Ascending aorta (tissue), 2 donors: ENCODE data around the gene AGRP. TPM values are rescaled to one million over a fixed set of nuclear protein-coding genes. Genes with fewer than 3 reads are reported as not detected.

Experiments
- DNase-seq, 2 donors: peaks; one replicate each; pipeline ENCODE4 v3.0.0-alpha.2; 2019; ENCODE audit warnings: low spot score in 2 of 2
- H3K27ac ChIP-seq, 2 donors: fragments of 200-600 bp; sonication (generic); one replicate each; pipeline ENCODE4 v1.5.1; 2016 to 2017; ENCODE audit warnings: mild to moderate bottlenecking in 1 of 2
- H3K27me3 ChIP-seq: fragments of 200-600 bp; sonication (generic); one replicate; pipeline ENCODE4 v1.5.1; 2017
- H3K36me3 ChIP-seq, 2 donors: fragments of 200-600 bp; sonication (generic); one replicate each; pipeline ENCODE4 v1.5.1; 2016
- H3K4me1 ChIP-seq, 2 donors: fragments of 200-600 bp; sonication (generic); one replicate each; pipeline ENCODE4 v1.5.1; 2016 to 2017; ENCODE audit warnings: mild to moderate bottlenecking in 1 of 2
- H3K4me3 ChIP-seq, 2 donors: fragments of 200-600 bp; sonication (generic); one replicate each; pipeline ENCODE4 v1.5.1; 2016 to 2017; ENCODE audit warnings: mild to moderate bottlenecking in 1 of 2
- H3K9me3 ChIP-seq, 2 donors: fragments of 200-600 bp; sonication (generic); one replicate each; pipeline ENCODE4 v1.5.1; 2016
- CTCF ChIP-seq, 3 experiments: fragments of 200-600 bp in 2 of 3; fragments of 450-650 bp in 1 of 3; sonication (generic) in 2 of 3; IDR thresholded peaks; one replicate each; pipeline ENCODE4 v1.5.1; 2016 to 2019; ENCODE audit warnings: antibody characterized with exemption in 3 of 3, mild to moderate bottlenecking in 1 of 3, moderate library complexity in 1 of 3
- intact Hi-C: fragments of 100-400 bp; cut with DNase I; formaldehyde crosslinking; loops from one replicate; pipeline ENCODE4 v1.15.1; 2023
- total RNA-seq: library from RNA; depleted of rRNA; stranded (reverse); fragments of >200 nt; gene quantifications from one replicate; pipeline ENCODE4 v1.1.0, GENCODE V29; 2016

AGRP gene
- total RNA-seq, 1 donor from 2014 or later, result not detected

- Histone ChIP-seq H3K4me3 (no peak overlapping the region), H3K36me3 (peaks cover 13 to 18% of the 10 kb centered on the region in 2 donors), H3K27ac (peak overlapping the region; percentile 74 to 83), H3K9me3 (no peaks in the 10 kb centered on the region), H3K27me3 (no peaks in the 10 kb centered on the region), H3K4me1 (peaks cover 34 to 49% of the 10 kb centered on the region in 2 donors)
- peak; percentile 37 to 67 (median 53) for TF ChIP-seq CTCF (IDR thresholded peaks at IDR 0.05)
- DNase-seq, result peak; percentile 41 to 86
- intact Hi-C loops, result no loop called here
These were observed 26.8 kb downstream of the AGRP start for GRCh38 chr16:67456391-67457081.

GRCh38 chr16:67454852-67455251 lies 28.5 kb downstream of the AGRP start:
- Histone ChIP-seq H3K4me1 (peaks cover 33 to 50% of the 10 kb centered on the region in 2 donors), H3K9me3 (no peaks in the 10 kb centered on the region), H3K4me3 (no peak overlapping the region), H3K27me3 (no peaks in the 10 kb centered on the region), H3K36me3 (peaks cover 18 to 24% of the 10 kb centered on the region in 2 donors), H3K27ac (no peak overlapping the region)
- DNase-seq, result no peak
- intact Hi-C loops, result no loop called here
- no peak for TF ChIP-seq CTCF (IDR thresholded peaks at IDR 0.05)

- Histone ChIP-seq H3K4me3 (no peak overlapping the region), H3K27me3 (no peaks in the 10 kb centered on the region), H3K27ac (no peak overlapping the region), H3K9me3 (no peaks in the 10 kb centered on the region), H3K4me1 (peaks cover 25 to 47% of the 10 kb centered on the region in 2 donors), H3K36me3 (peaks cover 18 to 24% of the 10 kb centered on the region in 2 donors)
- TF ChIP-seq CTCF (IDR thresholded peaks at IDR 0.05), result no peak
- intact Hi-C loops, result no loop called here
- DNase-seq, result no peak
These were observed 29.2 kb downstream of the AGRP start for GRCh38 chr16:67454104-67454503.

GRCh38 chr16:67451704-67452435 lies 31.5 kb downstream of the AGRP start:
- no peaks in the 10 kb centered on the region for H3K27me3 ChIP-seq
- no peak overlapping the region for H3K27ac ChIP-seq
- H3K4me3 ChIP-seq, result no peak overlapping the region
- TF ChIP-seq CTCF (IDR thresholded peaks at IDR 0.05), result no peak
- H3K36me3 ChIP-seq, result peaks cover 27 to 38% of the 10 kb centered on the region in 2 donors
- peaks cover 4 to 25% of the 10 kb centered on the region in 2 donors for H3K4me1 ChIP-seq
- intact Hi-C loops, result no loop called here
- no peaks in the 10 kb centered on the region for H3K9me3 ChIP-seq
- DNase-seq, result no peak

- Histone ChIP-seq H3K4me3 (no peak overlapping the region), H3K27me3 (no peaks in the 10 kb centered on the region), H3K27ac (no peak overlapping the region), H3K9me3 (no peaks in the 10 kb centered on the region), H3K4me1 (peaks cover 0 to 21% of the 10 kb centered on the region in 2 donors), H3K36me3 (peaks cover 27 to 38% of the 10 kb centered on the region in 2 donors)
- no peak for TF ChIP-seq CTCF (IDR thresholded peaks at IDR 0.05)
- intact Hi-C loops, result no loop called here
- DNase-seq, result no peak
These were observed 32.2 kb downstream of the AGRP start for GRCh38 chr16:67451061-67451703.
